K562 (cell line): Measurements from ENCODE around the gene LCA5L. TPM values are rescaled to one million over a fixed set of nuclear protein-coding genes. Genes with fewer than 3 reads are reported as not detected.

Source experiments
- BRF1 ChIP-seq: IDR thresholded peaks from 3 replicates; pipeline ENCODE4 v1.6.1; 2011; ENCODE audit warnings: borderline replicate concordance, mild to moderate bottlenecking; ENCODE audit not compliant: insufficient read length; ENCODE audit errors: extremely low read depth
- CHD1 ChIP-seq: fragments of 200-600 bp; sonication (generic); IDR thresholded peaks from one replicate; pipeline ENCODE4 v1.6.1; 2012; ENCODE audit warnings: mild to moderate bottlenecking, moderate library complexity, low read length, inconsistent platforms
- COPS2 ChIP-seq: fragments of 450-650 bp; conservative IDR thresholded peaks from 2 replicates; pipeline ENCODE4 v1.6.1; 2016; ENCODE audit warnings: mild to moderate bottlenecking, moderate library complexity
- ETV5 ChIP-seq: sonication (generic); formaldehyde crosslinking; IDR thresholded peaks from 2 replicates; pipeline ENCODE4 v1.4.0; 2020; ENCODE audit warnings: low read depth, mild to moderate bottlenecking, missing genetic modification reagents
- FOSL1 ChIP-seq: fragments of 200-800 bp; sonication (Bioruptor generic); conservative IDR thresholded peaks from 2 replicates; pipeline ENCODE4 v1.6.1; 2016; ENCODE audit warnings: missing genetic modification characterization, missing compliant biosample characterization
- FOXK2 ChIP-seq, 2 experiments: fragments of 450-650 bp; IDR thresholded peaks in 1 of 2; conservative IDR thresholded peaks in 1 of 2; 2 replicates each; pipeline ENCODE4 v1.6.1; 2016; ENCODE audit warnings: low read depth in 2 of 2, mild to moderate bottlenecking in 1 of 2
- FOXM1 ChIP-seq, 2 experiments: fragments of 450-650 bp in 1 of 2; sonication (generic) in 1 of 2; formaldehyde crosslinking in 1 of 2; IDR thresholded peaks; 2 replicates each; pipeline versions ENCODE4 v1.6.1 to v1.9.0; 2017 to 2022; ENCODE audit warnings: low read depth in 2 of 2, mild to moderate bottlenecking in 2 of 2, missing genetic modification reagents in 1 of 2, moderate library complexity in 1 of 2
- HMBOX1 ChIP-seq: sonication (generic); IDR thresholded peaks from 2 replicates; pipeline ENCODE4 v1.6.1; 2016
- MTA3 ChIP-seq: fragments of 450-650 bp; formaldehyde crosslinking; IDR thresholded peaks from 2 replicates; pipeline ENCODE4 v1.6.1; 2017; ENCODE audit warnings: mild to moderate bottlenecking, borderline replicate concordance
- RBM15 ChIP-seq: fragments of 200-400 bp; formaldehyde crosslinking; IDR thresholded peaks from 2 replicates; pipeline ENCODE4 v1.6.1; 2018; ENCODE audit warnings: mild to moderate bottlenecking, low read length, moderate library complexity; ENCODE audit not compliant: insufficient read depth
- SLC30A9 ChIP-seq: fragments of 250-450 bp; sonication (Bioruptor Pico); IDR thresholded peaks from 2 replicates; pipeline ENCODE4 v1.8.0; 2022; ENCODE audit warnings: mild to moderate bottlenecking, moderate library complexity
- ZBED1 ChIP-seq: IDR thresholded peaks from 2 replicates; pipeline ENCODE4 v1.6.1; 2014
- ZFPM2 ChIP-seq: fragments of 250-450 bp; sonication (Bioruptor Pico); IDR thresholded peaks from 2 replicates; pipeline ENCODE4 v1.5.1; 2022; ENCODE audit warnings: mild to moderate bottlenecking
- ZNF589 ChIP-seq: fragments of 200-800 bp; sonication (Bioruptor generic); IDR thresholded peaks from 2 replicates; pipeline ENCODE4 v1.6.1; 2016; ENCODE audit warnings: low read depth, missing genetic modification characterization, missing compliant biosample characterization
- polyA plus RNA-seq, 8 experiments: library from polyadenylated mRNA; depleted of rRNA in 4 of 8; stranded (reverse) in 5 of 8; unstranded in 3 of 8; fragments of >200 nt; fragmentation: Nextera tagmentation in 2 of 8; fragmentation: Illumina TruSeq in 1 of 8; extraction: Ambion mirVana in 2 of 8; extraction: Trizol in 1 of 8; gene quantifications; 2 replicates each; pipeline versions ENCODE4 v1.2.1 to v1.2.3, GENCODE V29; 2011 to 2014; ENCODE audit warnings: inconsistent platforms in 1 of 8, missing spikeins in 1 of 8
- total RNA-seq, 7 experiments: library from RNA; depleted of rRNA in 6 of 7; stranded (reverse); fragments of >200 nt in 6 of 7; fragmentation: Illumina TruSeq in 2 of 7; extraction: Trizol in 2 of 7; gene quantifications; 2 replicates each; pipeline versions ENCODE4 v1.2.1 to v1.2.3, GENCODE V29; 2011 to 2021; ENCODE audit warnings: low replicate concordance in 1 of 7
- TF ChIP-seq, protein P1 (sequence below), 2 experiments: fragments of 450-650 bp in 1 of 2; IDR thresholded peaks; 2 replicates each; pipeline ENCODE4 v1.6.1; 2011 to 2017; ENCODE audit warnings: low read depth in 2 of 2, antibody characterized with exemption in 1 of 2, borderline replicate concordance in 1 of 2, low read length in 1 of 2, mild to moderate bottlenecking in 1 of 2, mixed read lengths in 1 of 2; ENCODE audit not compliant: control insufficient read depth in 1 of 2
- TF ChIP-seq, protein P2 (sequence below): fragments of 250-450 bp; sonication (Bioruptor Pico); IDR thresholded peaks from 2 replicates; pipeline ENCODE4 v1.5.0; 2021; ENCODE audit warnings: mild to moderate bottlenecking, moderate library complexity
- TF ChIP-seq, protein P3 (sequence below): sonication (generic); formaldehyde crosslinking; IDR thresholded peaks from 2 replicates; pipeline ENCODE4 v1.8.1; 2023; ENCODE audit warnings: mild to moderate bottlenecking, missing genetic modification reagents, moderate library complexity

The LCA5L gene
- total and polyA plus RNA-seq, 9 of the 15 experiments (the other 6 are each of a cell fraction or from before 2014, with no cell fraction given), result 1.8 to 4.9 (median 3.8) TPM

DNA sequence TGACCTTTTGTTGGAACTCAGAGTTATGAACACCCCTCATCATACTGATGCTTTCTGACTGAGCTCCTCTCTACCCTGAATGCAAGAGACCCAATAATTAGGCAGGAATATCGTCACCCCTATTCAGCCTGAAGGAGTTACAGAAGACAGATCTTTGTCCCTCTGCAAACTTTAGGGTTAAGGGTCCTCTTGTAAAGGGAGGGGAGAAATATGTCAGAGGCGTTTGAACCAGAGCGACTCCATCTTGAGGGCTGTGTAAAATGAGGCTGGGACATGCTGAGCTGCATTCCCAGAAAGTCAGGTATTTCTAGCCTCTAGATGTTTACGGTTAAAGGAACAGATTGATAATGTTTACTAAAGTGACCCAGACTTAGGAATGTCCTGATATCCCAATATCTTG lies 86.2 kb downstream of the LCA5L start (continued):
- TF ChIP-seq, protein P1, sequence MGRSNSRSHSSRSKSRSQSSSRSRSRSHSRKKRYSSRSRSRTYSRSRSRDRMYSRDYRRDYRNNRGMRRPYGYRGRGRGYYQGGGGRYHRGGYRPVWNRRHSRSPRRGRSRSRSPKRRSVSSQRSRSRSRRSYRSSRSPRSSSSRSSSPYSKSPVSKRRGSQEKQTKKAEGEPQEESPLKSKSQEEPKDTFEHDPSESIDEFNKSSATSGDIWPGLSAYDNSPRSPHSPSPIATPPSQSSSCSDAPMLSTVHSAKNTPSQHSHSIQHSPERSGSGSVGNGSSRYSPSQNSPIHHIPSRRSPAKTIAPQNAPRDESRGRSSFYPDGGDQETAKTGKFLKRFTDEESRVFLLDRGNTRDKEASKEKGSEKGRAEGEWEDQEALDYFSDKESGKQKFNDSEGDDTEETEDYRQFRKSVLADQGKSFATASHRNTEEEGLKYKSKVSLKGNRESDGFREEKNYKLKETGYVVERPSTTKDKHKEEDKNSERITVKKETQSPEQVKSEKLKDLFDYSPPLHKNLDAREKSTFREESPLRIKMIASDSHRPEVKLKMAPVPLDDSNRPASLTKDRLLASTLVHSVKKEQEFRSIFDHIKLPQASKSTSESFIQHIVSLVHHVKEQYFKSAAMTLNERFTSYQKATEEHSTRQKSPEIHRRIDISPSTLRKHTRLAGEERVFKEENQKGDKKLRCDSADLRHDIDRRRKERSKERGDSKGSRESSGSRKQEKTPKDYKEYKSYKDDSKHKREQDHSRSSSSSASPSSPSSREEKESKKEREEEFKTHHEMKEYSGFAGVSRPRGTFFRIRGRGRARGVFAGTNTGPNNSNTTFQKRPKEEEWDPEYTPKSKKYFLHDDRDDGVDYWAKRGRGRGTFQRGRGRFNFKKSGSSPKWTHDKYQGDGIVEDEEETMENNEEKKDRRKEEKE (IDR thresholded peaks at IDR 0.05; ENCODE audit: borderline replicate concordance in 1 of 2, control insufficient read depth in 1 of 2, low read depth in 2 of 2, low read length in 1 of 2), result no peak
- no peak for TF ChIP-seq FOXK2 (conservative IDR thresholded peaks at IDR 0.05 in 1 of 2, IDR thresholded peaks at IDR 0.05 in 1 of 2; ENCODE audit: low read depth in 2 of 2)
- no peak for TF ChIP-seq ZBED1
- no peak for TF ChIP-seq MTA3
- TF ChIP-seq RBM15, result no peak
- TF ChIP-seq, protein P2, sequence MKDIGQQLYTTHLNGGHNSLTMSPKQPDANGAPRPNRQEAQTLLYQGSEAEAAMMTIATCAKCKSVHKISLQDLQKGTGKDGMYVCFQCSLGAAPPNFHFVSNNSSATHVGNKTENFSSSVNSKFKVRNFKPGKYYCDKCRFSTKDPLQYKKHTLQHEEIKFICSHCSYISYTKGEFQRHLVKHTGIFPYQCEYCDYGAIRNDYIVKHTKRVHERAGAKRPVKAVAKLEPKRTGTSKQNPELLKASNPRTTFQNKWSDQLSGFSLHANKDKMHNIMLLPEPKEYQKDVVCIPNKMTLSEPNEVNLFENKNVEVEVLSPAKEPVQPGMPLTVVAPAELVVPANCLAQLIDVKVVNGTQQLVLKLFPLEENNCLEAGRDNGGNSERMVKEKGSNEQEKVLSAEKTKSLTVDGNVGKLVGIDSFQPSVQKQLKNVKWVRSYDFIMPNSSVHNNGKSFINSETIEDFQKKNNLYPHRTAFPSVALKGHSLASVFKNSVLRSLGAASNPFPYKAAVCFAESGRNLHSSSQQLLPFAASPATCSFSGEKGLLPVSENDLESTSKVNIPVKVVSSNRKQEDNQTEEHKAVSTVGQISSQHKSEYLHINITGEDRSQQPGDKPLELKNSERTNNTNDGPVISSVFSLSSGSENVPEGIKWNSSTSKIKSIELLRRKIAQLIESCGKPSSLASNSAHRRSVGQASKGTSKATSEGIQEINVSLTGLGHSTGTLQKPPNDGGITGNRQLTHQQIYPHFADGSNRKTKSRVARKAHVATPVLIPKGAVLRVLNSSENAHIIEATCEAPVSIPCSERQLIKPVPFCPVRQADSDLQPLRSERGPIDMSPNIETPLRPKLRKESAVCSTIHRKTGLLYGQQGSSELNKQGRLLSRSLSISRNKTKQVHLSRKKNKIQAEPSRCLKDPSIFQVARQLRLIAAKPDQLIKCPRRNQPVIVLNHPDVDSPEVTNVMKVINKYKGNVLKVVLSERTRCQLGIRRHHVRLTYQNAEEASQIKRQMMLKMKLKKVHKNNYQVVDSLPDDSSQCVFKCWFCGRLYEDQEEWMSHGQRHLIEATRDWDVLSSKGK (CRISPR knock-in tag), result peak; percentile 59; the same call in 1 of the 2 replicates
- TF ChIP-seq CHD1, result no peak
- TF ChIP-seq HMBOX1, result no peak
- TF ChIP-seq FOXM1 (IDR thresholded peaks at IDR 0.05; ENCODE audit: low read depth), result no peak
- no peak for TF ChIP-seq FOXM1 (CRISPR knock-in tag; IDR thresholded peaks at IDR 0.05; ENCODE audit: low read depth)
- TF ChIP-seq ZFPM2 (CRISPR knock-in tag), result 0 out of 2 replicates have a peak, but pooled peaks have one; percentile 65
- no peak for TF ChIP-seq SLC30A9 (CRISPR knock-in tag)
- TF ChIP-seq COPS2, result no peak
- TF ChIP-seq, protein P3, sequence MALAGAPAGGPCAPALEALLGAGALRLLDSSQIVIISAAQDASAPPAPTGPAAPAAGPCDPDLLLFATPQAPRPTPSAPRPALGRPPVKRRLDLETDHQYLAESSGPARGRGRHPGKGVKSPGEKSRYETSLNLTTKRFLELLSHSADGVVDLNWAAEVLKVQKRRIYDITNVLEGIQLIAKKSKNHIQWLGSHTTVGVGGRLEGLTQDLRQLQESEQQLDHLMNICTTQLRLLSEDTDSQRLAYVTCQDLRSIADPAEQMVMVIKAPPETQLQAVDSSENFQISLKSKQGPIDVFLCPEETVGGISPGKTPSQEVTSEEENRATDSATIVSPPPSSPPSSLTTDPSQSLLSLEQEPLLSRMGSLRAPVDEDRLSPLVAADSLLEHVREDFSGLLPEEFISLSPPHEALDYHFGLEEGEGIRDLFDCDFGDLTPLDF (CRISPR knock-in tag), result no peak
- no peak for TF ChIP-seq BRF1
- no peak for TF ChIP-seq ETV5
- peak; percentile 95 for TF ChIP-seq ZNF589 (CRISPR knock-in tag)
- no peak for TF ChIP-seq FOSL1 (tag)
